HG02943 (cell line): ENCODE measurements around the gene SH3PXD2B.
"Not testable (repeated sequence)": the region's sequence is repeated elsewhere in the genome, so short reads cannot be mapped to it uniquely, and the experiment has no call there.

Source experiments
- ATAC-seq: cut with Tn5 transposase; IDR thresholded peaks from one replicate; pipeline ENCODE4 v1.9.1; 2021; ENCODE audit warnings: mild to moderate bottlenecking, low read depth, moderate library complexity; ENCODE audit not compliant: unreplicated experiment

SH3PXD2B gene

DNA sequence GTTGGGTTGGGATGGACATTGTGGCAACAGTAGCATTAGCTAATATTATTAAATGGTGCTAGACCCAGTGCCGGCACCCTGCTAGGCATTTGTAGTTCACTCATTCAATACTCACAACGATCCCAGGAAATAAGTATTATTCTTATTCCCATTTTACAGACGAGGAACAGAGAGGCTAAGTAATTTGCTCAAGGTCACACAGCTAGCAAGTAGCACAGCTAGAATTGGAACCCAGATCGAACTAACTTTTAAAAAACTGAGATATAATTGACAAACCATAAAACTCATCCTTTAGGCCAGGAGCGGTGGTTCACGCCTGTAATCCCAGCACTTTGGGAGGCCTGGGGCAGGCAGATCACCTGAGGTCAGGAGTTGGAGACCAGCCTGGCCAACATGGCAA lies 79.5 kb downstream of the SH3PXD2B start:
- ATAC-seq, result no peak

DNA sequence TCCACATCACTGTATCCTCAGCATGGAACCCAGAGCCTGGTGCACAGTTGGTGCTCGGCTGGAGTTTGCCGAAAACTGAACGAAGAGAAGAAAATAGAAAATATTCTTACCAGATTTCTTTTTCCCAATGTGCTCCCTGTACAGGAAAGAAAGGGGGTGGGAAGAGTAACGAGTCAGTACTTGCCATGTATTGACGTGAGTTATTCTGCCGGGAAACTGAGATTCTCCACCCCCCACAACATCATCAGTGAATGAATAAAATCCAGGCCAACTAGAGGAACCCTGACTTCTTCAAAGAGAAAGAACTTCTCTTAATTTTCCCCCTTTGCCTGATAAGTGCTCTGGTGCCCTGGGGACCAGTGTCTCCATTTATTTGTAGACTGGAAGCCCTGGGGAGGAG lies 80.6 kb downstream of the SH3PXD2B start:
- ATAC-seq, result no peak

DNA sequence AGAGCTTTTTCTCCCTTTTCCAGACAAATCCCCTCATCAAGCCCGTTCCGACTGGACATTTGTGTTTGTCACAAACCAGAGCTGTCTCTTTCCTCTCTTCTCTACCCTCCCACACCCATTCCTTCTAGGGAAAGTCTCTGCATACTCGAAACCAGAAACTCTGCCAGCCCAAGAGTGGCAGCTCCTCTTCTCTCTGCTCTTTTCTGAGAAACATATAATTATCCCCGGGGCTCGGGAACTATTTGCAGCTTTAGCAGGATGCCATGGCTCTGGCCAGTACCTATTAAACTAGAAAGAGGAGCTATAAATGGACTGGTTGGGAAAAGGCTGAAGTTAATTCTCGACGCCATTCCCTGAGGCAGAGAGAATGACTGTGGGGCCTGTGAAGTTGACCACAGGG lies 82.6 kb downstream of the SH3PXD2B start:
- ATAC-seq, result no peak

DNA sequence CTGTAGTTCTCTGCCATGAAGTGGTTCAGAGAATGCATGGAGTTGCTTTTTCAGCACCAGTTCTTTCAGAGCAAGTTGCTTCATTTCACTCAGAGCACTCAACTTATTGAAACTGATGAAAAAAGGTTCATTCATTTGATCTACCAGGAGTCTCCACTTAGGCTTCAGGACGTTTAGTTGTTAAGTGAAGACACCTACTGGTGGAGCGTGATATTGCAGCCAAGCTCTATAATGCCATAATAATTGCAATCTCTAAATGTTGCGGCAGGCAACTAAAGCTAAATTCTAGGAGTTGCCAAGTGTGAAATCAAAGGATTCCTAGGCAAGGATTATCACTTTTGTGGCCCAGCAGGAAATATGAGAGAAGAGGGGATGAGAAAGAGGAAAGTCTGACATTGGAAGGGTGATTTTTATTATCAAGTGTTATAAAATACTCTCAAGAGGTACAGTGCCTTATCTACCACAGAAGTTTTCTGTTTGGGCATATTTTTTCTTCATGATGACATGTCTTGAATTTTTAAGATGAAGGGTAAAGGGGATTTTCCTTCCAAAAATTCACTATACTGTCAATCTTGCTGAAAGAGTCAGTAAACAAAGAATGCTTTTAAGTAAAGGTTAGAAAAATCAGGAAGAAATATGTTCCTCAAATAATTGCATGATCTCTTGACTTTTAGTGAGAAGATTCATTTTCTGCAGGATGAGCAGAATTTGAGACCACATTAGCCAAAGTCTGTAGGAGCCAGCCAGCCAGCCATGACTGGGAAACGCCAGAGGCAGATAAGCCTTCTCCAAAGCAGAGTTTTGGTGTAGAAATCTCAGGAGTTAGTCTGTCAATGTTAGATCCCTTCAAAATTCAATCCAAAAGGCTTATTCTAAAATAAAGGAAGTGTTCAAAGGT lies 83.4 kb downstream of the SH3PXD2B start:
- no peak for ATAC-seq

DNA sequence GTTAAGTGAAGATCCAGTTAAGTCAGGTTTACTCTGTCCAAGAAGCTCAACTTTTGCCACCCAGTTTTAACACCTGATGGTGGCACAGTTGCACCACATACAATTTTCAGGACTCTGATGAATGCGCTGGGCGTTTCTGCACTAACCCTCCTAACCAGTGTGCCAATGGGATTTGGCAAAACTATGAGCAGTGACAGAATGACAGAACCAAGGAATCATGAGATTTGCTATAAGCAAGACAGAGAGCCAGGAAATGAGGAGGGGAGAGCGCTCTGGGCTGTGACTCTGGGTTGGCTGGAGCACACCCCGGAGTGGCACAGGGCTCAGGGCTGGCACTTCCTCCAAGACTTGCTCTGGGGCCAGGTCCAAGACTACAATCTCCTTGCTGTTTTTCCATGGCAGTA lies 84.1 kb downstream of the SH3PXD2B start:
- no peak for ATAC-seq

DNA sequence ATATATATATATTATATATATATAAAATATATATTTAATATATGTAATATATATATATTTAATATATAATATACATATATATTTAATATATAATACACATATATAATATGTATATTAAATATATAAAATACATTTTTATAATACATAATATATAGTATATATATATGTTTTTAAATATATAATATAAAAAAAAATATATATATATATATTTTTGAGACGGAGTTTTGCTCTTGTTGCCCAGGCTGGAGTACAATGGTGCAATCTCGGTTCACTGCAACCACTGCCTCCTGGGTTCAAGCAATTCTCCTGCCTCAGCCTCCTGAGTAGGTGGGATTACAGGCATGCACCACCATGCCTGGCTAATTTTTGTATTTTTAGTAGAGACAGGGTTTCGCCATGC lies 85.6 kb downstream of the SH3PXD2B start:
- ATAC-seq, result not testable (repeated sequence)

DNA sequence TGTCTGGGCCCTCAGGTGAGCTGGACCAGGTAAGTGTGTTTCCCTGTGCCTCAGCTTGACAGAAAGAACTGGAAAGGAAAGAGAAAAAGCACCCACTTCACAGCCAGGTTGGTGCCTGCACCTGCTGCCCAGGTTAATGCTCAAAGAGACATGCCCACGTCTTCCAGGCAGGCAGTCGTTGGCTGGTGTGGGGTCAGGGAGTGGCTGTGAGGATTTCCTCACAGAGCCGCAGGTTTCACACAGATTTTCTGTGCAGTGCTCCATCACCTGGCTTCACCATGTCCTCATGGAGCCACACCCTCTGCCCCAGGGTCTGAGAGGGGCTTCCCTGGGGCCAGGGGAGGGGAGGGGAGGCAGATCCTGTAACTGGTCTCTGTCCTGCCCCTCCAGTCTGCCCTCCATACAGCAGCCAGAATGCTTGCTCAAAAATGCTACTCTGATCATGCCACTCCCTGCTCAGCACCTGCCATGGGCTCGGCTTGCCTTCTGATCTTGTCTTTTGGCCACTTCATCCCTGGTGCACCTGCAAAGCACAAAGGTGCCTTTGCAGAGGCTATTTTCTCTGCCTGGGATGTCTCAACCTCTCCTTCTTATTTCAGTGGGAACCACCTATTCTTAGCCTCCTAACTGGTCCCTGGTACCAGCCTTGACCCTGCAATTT lies 88.2 kb downstream of the SH3PXD2B start:
- no peak for ATAC-seq

DNA sequence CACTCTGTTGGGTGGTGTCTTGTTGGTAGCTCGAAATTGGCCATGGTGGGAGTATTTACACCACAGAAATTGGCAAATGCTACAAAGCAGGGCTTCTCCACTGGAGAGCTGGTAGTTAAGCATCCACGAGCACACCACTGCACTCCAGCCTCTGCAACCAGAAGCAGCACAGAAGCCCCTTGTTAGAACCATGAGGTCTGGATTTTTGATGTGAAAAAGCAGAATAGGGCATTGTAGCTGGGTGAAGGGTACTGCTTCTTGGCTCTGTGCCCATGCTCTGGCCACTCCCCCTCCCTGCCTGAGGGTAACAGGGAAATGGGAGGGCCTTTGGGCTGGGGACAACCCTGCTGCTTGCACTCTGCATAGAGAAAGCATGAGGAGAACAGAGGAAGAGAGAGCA lies 89.6 kb downstream of the SH3PXD2B start:
- no peak for ATAC-seq

DNA sequence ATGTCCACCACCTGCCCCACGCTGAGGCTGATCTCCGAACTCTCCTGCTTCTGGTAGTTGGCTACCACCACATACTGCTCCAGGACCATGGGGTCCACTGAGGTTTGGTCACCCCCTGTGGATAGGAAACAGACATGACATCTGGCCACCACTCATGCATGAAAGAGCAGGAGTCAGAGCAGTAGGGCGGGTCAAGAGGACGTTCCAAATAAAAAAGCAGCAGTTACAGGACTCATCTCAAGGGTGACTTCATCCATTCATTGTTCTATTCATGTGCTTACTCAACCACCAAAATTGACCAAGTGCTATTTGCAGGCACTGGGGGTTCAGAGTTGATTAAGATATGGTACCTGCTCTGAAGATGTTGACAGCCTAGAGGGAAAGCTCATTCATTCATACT lies 91.6 kb downstream of the SH3PXD2B start:
- no peak for ATAC-seq

DNA sequence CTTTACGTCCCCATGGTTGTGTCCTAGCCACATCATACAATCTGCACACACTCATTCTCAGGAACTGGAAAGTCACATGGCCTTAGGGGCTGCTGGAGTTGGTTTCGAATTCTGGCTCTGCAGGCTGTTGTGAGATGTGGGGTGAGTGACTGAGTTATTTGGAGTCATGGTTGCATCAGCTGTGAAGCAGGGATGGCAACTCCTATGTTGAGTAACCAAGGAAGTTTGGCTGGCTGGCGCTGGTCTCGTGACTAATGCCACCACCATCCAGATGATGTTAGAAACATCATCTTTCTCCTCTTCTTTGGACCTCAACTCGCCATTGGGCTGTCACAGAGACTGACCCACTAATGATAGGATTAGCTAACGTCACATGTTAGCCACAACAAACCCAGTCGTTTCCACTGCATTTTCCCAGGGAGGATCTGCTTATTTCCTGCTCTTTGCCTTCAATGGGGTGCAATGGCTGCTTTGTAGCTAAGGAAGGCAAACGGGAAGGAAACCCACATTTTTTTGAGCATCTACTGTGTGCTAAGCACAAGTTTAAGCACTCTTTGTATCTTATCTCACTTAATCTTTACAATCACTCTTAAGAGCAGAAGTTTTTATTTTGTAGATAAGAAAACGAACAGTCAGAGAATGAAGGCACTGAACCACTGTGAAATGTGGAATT lies 92.6 kb downstream of the SH3PXD2B start:
- no peak for ATAC-seq

DNA sequence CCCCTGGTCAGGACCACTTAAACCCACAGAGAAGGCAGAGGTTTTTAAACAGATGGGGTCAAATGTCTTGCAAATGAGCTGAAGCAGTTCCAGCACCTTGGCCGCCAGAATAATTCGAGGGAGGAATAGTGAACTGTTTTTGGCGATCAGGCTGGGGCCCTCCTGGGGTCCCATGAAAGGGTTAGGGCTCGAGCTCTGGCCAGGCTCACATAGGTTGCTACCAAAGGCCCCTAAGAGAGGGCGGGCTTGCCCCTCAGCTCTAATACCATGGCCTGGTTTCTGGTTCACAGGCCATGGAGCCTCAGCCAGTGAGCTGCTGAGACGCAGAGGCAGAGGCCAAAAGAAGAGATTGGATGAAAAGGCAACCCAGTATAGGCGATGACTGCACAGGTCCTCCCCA lies 96.0 kb downstream of the SH3PXD2B start:
- ATAC-seq, result no peak

DNA sequence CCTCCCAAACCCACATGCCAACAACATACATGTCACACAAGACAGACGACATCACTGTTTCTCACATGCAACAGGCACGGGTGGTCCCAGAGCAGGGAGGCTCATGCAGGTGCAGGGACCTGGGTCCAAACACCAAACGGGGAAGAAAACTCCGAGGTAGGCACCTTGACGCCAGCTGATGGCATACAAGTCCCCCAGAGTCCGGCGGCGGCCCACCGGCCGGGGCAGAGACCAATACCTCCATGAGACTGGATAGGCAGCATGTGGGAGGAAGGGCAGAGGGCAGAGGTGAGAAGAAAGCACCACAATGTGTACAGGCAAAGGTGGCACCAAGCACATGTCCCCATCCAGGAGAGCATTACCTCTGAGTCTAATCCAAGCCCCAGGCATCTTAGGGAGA lies 97.8 kb downstream of the SH3PXD2B start:
- no peak for ATAC-seq

DNA sequence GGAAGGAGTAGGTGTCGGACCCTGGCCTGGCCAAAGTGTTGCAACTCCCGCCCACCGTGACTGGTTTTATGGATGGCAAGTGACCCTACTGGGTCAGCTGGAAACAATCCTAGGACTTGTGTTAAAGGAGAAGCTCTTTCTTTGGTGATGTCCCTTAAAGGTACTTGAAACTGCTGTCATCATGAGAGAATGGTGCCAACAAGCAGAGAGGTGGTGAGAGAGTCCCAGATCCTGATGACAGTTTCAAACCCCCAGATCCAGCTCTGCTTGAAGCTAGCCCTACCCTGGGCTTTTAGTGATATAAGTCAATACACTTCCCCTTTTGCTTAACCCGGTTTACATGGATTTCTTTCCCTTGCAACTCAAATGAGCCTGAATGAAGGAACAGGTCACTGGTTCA lies 98.3 kb downstream of the SH3PXD2B start:
- ATAC-seq, result no peak

DNA sequence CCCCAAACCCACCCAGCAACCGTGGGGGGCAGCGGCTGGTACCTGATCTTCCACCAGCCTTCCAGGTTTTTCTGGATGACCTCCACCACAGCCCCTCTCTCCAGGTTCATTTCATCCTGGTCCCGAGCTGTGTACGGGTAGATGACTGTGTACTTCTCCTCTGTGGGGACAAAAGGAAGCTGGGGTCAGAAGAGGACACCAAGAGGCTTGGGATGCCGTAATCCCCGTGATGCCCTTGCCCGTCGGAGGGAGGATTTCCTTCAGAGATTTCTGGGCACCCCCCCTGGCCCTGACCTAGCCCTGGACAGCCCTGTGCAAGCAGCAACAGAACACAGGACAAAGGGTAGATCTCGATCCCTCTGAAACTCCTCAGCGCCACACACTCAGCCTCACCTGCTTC lies 100.5 kb downstream of the SH3PXD2B start:
- no peak for ATAC-seq

DNA sequence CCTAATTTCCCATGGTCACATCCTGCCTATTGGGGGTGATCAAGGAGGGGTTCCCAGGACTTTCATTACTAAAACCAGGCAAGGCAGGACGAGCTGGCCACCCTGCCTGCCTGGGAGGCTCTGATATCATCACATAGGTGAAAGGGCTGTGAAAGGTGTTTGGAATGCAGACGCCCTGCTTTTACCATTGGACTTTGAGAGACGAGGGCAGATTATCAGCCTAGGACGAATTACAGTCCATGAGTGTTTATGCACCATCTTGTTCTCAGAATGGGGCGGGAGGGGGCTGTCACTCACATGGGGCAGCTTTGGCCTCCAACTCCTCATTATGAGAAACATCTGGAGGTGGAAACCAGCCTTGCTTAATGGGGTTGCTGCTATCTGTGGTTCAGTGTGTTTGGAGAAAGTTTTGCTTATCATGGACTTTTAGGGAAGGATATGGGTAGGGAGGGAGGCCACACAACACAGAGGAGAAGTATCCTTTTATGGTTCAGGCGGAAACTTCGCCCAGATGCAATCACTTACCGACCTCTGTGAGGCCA lies 101.0 kb downstream of the SH3PXD2B start:
- ATAC-seq, result no peak

DNA sequence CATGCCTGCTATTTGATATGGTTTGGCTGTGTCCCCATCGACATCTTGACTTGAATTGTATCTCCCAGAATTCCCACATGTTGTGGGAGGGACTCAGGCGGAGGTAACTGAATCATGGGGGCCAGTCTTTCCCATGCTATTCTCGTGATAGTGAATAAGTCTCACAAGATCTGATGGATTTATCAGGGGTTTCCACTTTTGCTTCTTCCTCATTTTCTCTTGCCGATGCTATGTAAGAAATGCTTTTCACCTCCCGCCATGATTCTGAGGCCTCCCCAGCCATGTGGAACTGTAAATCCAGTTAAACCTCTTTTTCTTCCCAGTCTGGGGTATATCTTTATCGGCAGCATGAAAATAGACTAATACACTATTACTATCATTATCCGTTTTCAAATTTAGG lies 101.8 kb downstream of the SH3PXD2B start:
- ATAC-seq, result not testable (repeated sequence)

DNA sequence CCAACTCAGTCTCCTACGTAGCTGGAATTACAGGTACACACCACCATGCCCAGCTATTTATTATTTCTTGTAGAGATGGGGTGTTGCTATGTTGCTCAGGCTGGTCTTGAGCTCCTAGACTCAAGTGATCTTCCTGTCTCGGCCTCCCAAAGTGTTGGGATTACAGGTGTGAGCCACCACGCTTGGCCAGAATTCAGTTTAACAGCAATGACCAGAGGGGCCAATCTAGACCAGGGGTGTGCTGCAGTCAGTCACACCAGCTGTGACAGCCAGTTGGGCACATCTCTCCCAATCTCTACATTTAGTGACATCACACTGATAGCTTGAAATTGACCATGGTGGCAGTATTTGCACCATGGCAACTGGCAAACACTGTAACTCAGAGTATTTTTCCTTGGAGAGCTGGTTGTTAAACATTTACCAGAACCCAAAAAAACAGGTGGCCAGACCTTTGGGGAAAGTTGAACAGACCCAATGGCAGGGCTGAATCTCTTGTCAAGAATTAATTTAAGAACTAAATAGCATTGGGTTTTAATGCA lies 103.0 kb downstream of the SH3PXD2B start:
- no peak for ATAC-seq

DNA sequence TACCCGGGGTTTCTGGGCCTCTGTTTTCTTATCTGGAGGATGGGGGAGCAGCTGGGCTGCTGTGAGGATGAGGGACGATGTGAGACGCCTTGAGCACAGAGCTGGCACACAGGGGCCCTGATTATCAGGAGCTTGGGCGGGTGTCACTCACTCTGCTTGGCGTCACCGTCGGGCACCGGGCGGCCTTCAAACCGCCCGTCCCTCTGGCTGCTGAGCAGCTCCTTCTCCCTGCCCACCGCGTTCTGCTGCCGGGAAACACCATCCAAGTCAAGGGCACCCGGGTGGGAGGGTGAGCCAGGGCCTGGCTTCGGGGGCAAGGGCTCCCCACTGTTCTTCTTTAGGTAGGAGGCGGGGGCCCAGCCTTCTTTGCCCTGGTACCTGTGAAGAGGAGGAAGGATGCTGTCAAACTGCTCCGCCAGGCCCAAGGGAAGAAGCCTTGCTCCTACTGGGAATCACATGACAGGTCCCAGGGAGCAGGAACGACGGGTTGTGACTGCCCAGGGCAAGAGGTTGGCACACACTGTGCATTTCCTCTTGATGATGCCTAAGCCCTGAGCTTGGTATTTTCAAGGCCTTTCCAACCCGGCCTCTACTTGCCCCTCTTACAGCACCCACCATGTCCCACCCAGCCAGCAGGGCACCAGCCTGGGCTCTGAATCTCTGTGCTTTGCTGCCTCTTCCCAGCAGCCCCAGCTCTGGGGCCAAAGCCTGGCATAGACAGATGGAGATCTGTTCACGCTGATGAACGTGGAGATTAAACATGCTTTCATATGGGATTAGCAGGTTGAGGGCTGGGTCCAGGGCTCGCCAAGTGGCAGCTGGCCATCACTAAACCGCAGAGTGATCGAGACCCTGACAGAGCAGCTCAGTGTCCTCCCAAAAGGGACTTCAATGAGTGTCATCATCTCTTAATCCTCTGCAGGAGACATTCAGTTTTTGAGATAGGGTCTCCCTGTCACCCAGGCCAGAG lies 103.8 kb downstream of the SH3PXD2B start:
- ATAC-seq, result no peak

DNA sequence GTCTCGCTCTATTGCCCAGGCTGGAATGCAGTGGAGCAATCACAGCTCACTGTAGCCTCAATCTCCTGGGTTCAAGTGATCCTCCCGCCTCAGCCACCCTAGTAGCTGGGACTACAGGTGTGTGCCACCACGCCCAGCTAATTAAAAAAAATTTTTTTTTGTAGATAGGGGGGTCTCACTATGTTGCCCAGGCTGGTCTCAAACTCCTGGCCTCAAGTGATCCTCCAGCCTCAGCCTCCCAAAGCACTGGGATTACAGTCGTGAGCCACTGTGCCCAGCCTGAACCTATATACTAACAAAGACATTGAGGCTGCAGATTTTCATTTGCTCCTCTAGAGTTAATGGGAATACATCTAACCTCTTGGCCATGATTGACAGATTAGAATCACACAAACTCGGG lies 105.6 kb downstream of the SH3PXD2B start:
- ATAC-seq, result not testable (repeated sequence)

DNA sequence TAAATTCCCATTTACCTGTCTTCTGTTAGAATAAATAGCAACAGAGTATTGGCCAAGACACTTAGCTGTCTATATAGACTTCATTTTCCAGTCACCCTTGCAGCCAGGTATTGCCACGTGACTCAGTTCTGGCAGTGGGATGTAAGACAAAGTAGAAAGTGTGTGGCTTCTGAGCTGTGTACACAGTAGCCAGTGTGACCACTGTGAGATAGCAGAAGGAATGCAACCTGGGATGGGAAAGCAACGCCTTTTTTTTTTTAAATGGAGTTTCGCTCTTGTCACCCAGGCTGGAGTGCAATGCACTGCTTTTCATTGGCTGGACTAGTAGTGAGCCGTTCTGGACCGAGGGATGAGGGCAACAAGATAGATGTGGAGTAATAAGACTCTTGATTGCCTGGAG lies 106.2 kb downstream of the SH3PXD2B start:
- no peak for ATAC-seq
